HEK293 (cell line): Measurements from ENCODE around the gene KLC4.

ENCODE experiments used
- CTCF ChIP-seq: fragments of 450-650 bp; formaldehyde crosslinking; IDR thresholded peaks from 2 replicates; pipeline ENCODE4 v1.5.1; 2016; ENCODE audit warnings: missing biosample characterization, missing genetic modification characterization
- ZBTB17 ChIP-seq: fragments of 450-650 bp; formaldehyde crosslinking; IDR thresholded peaks from 2 replicates; pipeline ENCODE4 v1.5.1; 2016; ENCODE audit warnings: missing biosample characterization, missing genetic modification characterization
- ZNF23 ChIP-seq: fragments of 450-650 bp; formaldehyde crosslinking; IDR thresholded peaks from 2 replicates; pipeline ENCODE4 v1.5.1; 2016; ENCODE audit warnings: missing biosample characterization, missing genetic modification characterization, borderline replicate concordance
- ZNF266 ChIP-seq: fragments of 450-650 bp; formaldehyde crosslinking; IDR thresholded peaks from 2 replicates; pipeline ENCODE4 v1.5.1; 2016; ENCODE audit warnings: missing biosample characterization, missing genetic modification characterization, low read depth
- ZNF660 ChIP-seq: fragments of 450-650 bp; IDR thresholded peaks from 2 replicates; pipeline ENCODE4 v1.5.1; 2018; ENCODE audit warnings: missing biosample characterization, mild to moderate bottlenecking, missing genetic modification characterization
- ZNF677 ChIP-seq: fragments of 450-650 bp; IDR thresholded peaks from 2 replicates; pipeline ENCODE4 v1.5.0; 2018; ENCODE audit warnings: missing biosample characterization, mild to moderate bottlenecking, missing genetic modification characterization, moderate library complexity
- ZSCAN5A ChIP-seq: fragments of 450-650 bp; formaldehyde crosslinking; IDR thresholded peaks from 2 replicates; pipeline ENCODE4 v1.5.1; 2016; ENCODE audit warnings: missing biosample characterization, missing genetic modification characterization
- TF ChIP-seq, protein P1 (sequence below): fragments of 450-650 bp; formaldehyde crosslinking; IDR thresholded peaks from 2 replicates; pipeline ENCODE4 v1.5.1; 2016; ENCODE audit warnings: missing biosample characterization, missing genetic modification characterization
- TF ChIP-seq, protein P2 (sequence below): fragments of 450-650 bp; IDR thresholded peaks from 2 replicates; pipeline ENCODE4 v1.5.1; 2018; ENCODE audit warnings: missing biosample characterization, mild to moderate bottlenecking, missing genetic modification characterization

DNA sequence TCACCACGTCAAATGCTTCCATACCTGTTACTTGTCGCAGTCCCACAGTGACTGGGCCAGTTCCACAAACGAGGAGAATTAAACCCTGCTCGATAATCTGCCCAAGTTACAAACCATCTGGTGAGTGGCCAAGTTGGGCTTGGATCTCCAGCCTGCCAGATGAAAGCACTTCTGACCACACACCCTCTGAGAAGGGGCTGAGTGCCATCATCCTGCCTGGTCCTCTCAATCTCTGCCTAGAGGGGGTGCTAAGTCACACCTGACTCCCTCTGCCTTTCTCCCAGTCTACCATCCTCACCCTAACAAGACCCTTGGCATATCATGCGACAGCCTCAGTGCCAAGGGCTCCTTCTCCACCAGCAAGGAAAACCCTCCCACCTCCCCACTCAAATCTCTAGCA is 22.2 kb upstream of the KLC4 start:
- TF ChIP-seq ZNF266 (tag by site-specific recombination), result no peak
- no peak for TF ChIP-seq CTCF (tag by site-specific recombination)
- TF ChIP-seq, protein P1, sequence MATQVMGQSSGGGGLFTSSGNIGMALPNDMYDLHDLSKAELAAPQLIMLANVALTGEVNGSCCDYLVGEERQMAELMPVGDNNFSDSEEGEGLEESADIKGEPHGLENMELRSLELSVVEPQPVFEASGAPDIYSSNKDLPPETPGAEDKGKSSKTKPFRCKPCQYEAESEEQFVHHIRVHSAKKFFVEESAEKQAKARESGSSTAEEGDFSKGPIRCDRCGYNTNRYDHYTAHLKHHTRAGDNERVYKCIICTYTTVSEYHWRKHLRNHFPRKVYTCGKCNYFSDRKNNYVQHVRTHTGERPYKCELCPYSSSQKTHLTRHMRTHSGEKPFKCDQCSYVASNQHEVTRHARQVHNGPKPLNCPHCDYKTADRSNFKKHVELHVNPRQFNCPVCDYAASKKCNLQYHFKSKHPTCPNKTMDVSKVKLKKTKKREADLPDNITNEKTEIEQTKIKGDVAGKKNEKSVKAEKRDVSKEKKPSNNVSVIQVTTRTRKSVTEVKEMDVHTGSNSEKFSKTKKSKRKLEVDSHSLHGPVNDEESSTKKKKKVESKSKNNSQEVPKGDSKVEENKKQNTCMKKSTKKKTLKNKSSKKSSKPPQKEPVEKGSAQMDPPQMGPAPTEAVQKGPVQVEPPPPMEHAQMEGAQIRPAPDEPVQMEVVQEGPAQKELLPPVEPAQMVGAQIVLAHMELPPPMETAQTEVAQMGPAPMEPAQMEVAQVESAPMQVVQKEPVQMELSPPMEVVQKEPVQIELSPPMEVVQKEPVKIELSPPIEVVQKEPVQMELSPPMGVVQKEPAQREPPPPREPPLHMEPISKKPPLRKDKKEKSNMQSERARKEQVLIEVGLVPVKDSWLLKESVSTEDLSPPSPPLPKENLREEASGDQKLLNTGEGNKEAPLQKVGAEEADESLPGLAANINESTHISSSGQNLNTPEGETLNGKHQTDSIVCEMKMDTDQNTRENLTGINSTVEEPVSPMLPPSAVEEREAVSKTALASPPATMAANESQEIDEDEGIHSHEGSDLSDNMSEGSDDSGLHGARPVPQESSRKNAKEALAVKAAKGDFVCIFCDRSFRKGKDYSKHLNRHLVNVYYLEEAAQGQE (tag by site-specific recombination), result no peak
- no peak for TF ChIP-seq ZBTB17 (tag by site-specific recombination)
- no peak for TF ChIP-seq ZNF660
- TF ChIP-seq ZSCAN5A (tag by site-specific recombination), result no peak
- no peak for TF ChIP-seq ZNF677 (tag by site-specific recombination)
- TF ChIP-seq, protein P2, sequence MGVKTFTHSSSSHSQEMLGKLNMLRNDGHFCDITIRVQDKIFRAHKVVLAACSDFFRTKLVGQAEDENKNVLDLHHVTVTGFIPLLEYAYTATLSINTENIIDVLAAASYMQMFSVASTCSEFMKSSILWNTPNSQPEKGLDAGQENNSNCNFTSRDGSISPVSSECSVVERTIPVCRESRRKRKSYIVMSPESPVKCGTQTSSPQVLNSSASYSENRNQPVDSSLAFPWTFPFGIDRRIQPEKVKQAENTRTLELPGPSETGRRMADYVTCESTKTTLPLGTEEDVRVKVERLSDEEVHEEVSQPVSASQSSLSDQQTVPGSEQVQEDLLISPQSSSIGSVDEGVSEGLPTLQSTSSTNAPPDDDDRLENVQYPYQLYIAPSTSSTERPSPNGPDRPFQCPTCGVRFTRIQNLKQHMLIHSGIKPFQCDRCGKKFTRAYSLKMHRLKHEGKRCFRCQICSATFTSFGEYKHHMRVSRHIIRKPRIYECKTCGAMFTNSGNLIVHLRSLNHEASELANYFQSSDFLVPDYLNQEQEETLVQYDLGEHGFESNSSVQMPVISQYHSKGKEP, result no peak
- no peak for TF ChIP-seq ZNF23
